ENCODE results near the gene CELF4. TPM values are rescaled to one million over a fixed set of nuclear protein-coding genes. Genes with fewer than 3 reads are reported as not detected.

The CELF4 gene
- total and polyA plus RNA-seq, 4 donors = 0.24 to 3.0 (median 1.3) TPM

DNA sequence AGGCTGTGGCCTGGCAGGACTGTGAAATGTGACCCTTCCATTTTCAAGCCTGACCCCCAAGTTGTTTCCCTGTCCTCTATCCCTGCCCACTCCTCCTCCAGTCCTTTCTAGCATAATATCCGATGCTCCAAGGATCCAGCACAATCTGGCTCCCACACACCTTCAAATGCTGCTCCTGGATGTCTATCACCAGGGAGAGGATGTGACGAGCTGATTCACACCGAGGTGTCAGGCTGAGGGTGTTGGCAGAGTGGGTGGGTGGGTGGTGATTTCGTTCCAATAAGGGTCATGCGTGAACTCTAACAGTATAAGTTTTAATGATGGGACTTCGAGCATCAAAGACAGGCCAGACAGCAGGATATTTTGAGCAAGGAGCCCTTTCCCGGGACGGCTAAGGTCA, 107.8 kb downstream of the CELF4 start:
- H3K36me3 ChIP-seq (ENCODE audit: control insufficient read depth in 4 of 4, insufficient read depth in 4 of 4, low read length in 4 of 4) = no peaks in the 10 kb centered on the region
- H3K4me1 ChIP-seq (ENCODE audit: control insufficient read depth in 5 of 5, insufficient read depth in 5 of 5, low read length in 5 of 5) = peaks cover 0 to 49% (median 20%) of the 10 kb centered on the region in 5 donors
- no peak overlapping the region for H3K27ac ChIP-seq (ENCODE audit: low read depth in 1 of 2, low read length in 1 of 2)
- WGBS, 2 donors = 56 to 59% methylated on average over 8 of the region's 8 CpGs
- H3K4me3 ChIP-seq = no peak overlapping the region
- TF ChIP-seq, protein P1, sequence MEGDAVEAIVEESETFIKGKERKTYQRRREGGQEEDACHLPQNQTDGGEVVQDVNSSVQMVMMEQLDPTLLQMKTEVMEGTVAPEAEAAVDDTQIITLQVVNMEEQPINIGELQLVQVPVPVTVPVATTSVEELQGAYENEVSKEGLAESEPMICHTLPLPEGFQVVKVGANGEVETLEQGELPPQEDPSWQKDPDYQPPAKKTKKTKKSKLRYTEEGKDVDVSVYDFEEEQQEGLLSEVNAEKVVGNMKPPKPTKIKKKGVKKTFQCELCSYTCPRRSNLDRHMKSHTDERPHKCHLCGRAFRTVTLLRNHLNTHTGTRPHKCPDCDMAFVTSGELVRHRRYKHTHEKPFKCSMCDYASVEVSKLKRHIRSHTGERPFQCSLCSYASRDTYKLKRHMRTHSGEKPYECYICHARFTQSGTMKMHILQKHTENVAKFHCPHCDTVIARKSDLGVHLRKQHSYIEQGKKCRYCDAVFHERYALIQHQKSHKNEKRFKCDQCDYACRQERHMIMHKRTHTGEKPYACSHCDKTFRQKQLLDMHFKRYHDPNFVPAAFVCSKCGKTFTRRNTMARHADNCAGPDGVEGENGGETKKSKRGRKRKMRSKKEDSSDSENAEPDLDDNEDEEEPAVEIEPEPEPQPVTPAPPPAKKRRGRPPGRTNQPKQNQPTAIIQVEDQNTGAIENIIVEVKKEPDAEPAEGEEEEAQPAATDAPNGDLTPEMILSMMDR (IDR thresholded peaks at IDR 0.05; ENCODE audit: control extremely low read depth, extremely low read depth) = no peak
- no peaks in the 10 kb centered on the region for H3K27me3 ChIP-seq (ENCODE audit: control insufficient read depth in 3 of 3, insufficient read depth in 3 of 3, low read length in 2 of 3)
- no peak overlapping the region for H3K9ac ChIP-seq (ENCODE audit: insufficient read depth in 1 of 2, low read length in 2 of 2)
- no peaks in the 10 kb centered on the region for H3K9me3 ChIP-seq (ENCODE audit: control insufficient read depth in 4 of 4, insufficient read depth in 3 of 4, low read length in 3 of 4)
- no peak for ATAC-seq (ENCODE audit: insufficient read depth, low FRiP score)
- DNase-seq = no peak

DNA sequence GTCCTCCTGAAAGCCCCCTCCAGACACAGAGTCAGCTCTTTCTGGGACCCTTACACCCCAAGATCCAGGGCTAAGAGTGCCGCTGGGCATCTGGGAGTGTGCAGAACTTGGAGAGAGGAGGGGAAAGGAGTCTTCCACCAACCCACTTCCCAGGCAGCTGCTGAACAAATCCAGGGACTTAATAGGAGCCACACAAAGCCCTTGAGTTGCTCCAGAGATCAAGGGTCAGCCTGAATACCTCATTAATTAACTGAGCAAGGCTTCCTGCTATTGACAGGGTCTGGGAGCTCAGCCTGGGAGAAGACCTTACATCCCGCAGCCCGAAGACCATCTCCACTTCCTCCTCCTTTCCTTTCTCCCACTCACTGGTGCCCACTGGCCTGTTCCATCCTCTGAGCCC, 108.3 kb downstream of the CELF4 start:
- no peak overlapping the region for H3K4me3 ChIP-seq
- WGBS, 2 donors = 60 to 63% methylated on average over 3 of the region's 3 CpGs
- ATAC-seq (ENCODE audit: insufficient read depth, low FRiP score) = no peak
- no peaks in the 10 kb centered on the region for H3K36me3 ChIP-seq (ENCODE audit: control insufficient read depth in 4 of 4, insufficient read depth in 4 of 4, low read length in 4 of 4)
- no peak overlapping the region for H3K27ac ChIP-seq (ENCODE audit: low read depth in 1 of 2, low read length in 1 of 2)
- peaks cover 0 to 53% (median 24%) of the 10 kb centered on the region in 5 donors for H3K4me1 ChIP-seq (ENCODE audit: control insufficient read depth in 5 of 5, insufficient read depth in 5 of 5, low read length in 5 of 5)
- H3K27me3 ChIP-seq (ENCODE audit: control insufficient read depth in 3 of 3, insufficient read depth in 3 of 3, low read length in 2 of 3) = no peaks in the 10 kb centered on the region
- H3K9ac ChIP-seq (ENCODE audit: insufficient read depth in 1 of 2, low read length in 2 of 2) = no peak overlapping the region
- peak in 1 of 3 donors; percentile 64 for DNase-seq
- TF ChIP-seq, protein P1 (IDR thresholded peaks at IDR 0.05; ENCODE audit: control extremely low read depth, extremely low read depth) = no peak
- no peaks in the 10 kb centered on the region for H3K9me3 ChIP-seq (ENCODE audit: control insufficient read depth in 4 of 4, insufficient read depth in 3 of 4, low read length in 3 of 4)

DNA sequence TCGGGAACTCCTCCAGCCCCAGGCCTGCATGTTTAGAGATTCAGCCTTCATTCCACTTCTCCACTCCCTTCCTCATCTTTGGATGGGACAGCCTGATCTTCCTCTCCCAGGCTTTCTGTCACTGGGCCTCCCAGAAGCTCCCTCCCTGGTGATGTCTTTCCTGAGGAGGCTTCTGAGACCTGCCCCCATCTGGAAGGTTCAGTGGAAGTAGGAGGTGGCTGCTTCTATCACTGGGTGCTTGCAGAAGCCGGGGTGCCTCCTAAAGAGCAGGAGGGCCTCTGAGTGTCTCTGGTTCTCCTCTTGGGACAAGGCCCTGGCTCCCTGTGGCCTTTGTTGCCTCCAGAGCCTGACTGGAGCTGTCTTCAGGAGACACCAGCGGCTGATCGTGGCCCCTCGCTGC, 108.7 kb downstream of the CELF4 start:
- Histone ChIP-seq H3K9ac (ENCODE audit: insufficient read depth in 1 of 2, low read length in 2 of 2) (no peak overlapping the region), H3K27me3 (ENCODE audit: control insufficient read depth in 3 of 3, insufficient read depth in 3 of 3, low read length in 2 of 3) (no peaks in the 10 kb centered on the region), H3K27ac (ENCODE audit: low read depth in 1 of 2, low read length in 1 of 2) (no peak overlapping the region), H3K9me3 (ENCODE audit: control insufficient read depth in 4 of 4, insufficient read depth in 3 of 4, low read length in 3 of 4) (no peaks in the 10 kb centered on the region), H3K36me3 (ENCODE audit: control insufficient read depth in 4 of 4, insufficient read depth in 4 of 4, low read length in 4 of 4) (no peaks in the 10 kb centered on the region), H3K4me3 (no peak overlapping the region), H3K4me1 (ENCODE audit: control insufficient read depth in 5 of 5, insufficient read depth in 5 of 5, low read length in 5 of 5) (peaks cover 0 to 57% (median 29%) of the 10 kb centered on the region in 5 donors)
- TF ChIP-seq, protein P1 (IDR thresholded peaks at IDR 0.05; ENCODE audit: control extremely low read depth, extremely low read depth) = no peak
- ATAC-seq (ENCODE audit: insufficient read depth, low FRiP score) (no peak), DNase-seq (no peak)
- 90 to 94% methylated on average over 5 of the region's 5 CpGs for WGBS, 2 donors

DNA sequence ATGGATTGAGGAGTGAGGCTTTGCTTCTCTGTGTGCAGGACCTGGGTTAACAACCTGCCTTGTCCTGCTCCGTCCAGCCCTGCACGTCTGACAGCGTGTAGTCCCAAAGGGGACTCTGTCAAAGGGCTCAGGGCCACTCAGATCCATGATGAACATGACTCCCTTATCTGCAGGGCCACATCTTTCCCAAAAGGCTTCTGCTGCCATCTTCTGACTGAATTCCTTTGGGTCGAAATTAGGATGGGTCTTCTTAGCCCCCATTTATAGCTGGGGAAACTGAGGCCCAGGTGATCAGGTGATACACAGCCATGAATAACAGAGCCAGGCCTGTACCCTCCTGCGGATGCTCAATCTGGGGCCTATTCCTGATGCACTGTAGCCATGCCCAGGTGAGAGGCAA, 109.2 kb downstream of the CELF4 start:
- WGBS, 2 donors = 90 to 91% methylated on average over 5 of the region's 5 CpGs
- H3K9ac ChIP-seq (ENCODE audit: insufficient read depth in 1 of 2, low read length in 2 of 2) = no peak overlapping the region
- H3K27ac ChIP-seq (ENCODE audit: low read depth in 1 of 2, low read length in 1 of 2) = no peak overlapping the region
- no peaks in the 10 kb centered on the region for H3K9me3 ChIP-seq (ENCODE audit: control insufficient read depth in 4 of 4, insufficient read depth in 3 of 4, low read length in 3 of 4)
- DNase-seq (no peak), ATAC-seq (ENCODE audit: insufficient read depth, low FRiP score) (no peak)
- no peak overlapping the region for H3K4me3 ChIP-seq
- H3K27me3 ChIP-seq (ENCODE audit: control insufficient read depth in 3 of 3, insufficient read depth in 3 of 3, low read length in 2 of 3) = no peaks in the 10 kb centered on the region
- H3K4me1 ChIP-seq (ENCODE audit: control insufficient read depth in 5 of 5, insufficient read depth in 5 of 5, low read length in 5 of 5) = peaks cover 0 to 62% (median 34%) of the 10 kb centered on the region in 5 donors
- TF ChIP-seq, protein P1 (IDR thresholded peaks at IDR 0.05; ENCODE audit: control extremely low read depth, extremely low read depth) = no peak
- H3K36me3 ChIP-seq (ENCODE audit: control insufficient read depth in 4 of 4, insufficient read depth in 4 of 4, low read length in 4 of 4) = no peaks in the 10 kb centered on the region
